ENCODE data around the gene FDX2.

The FDX2 gene

GRCh38 chr19:10361569-10362011 is 45.8 kb upstream of the FDX2 start:
- ATAC-seq (ENCODE audit: low read depth) (no peak), DNase-seq (ENCODE audit: low spot score) (no peak)
- TF ChIP-seq CTCF (IDR thresholded peaks at IDR 0.05; ENCODE audit: poor library complexity, severe bottlenecking), result no peak
- Histone ChIP-seq H3K9me3 (ENCODE audit: severe bottlenecking) (no peaks in the 10 kb centered on the region), H3K4me1 (ENCODE audit: insufficient read depth, poor library complexity, severe bottlenecking) (no peaks in the 10 kb centered on the region), H3K27ac (ENCODE audit: poor library complexity, severe bottlenecking) (no peak overlapping the region), H3K36me3 (ENCODE audit: low read depth) (peaks cover 21% of the 10 kb centered on the region), H3K27me3 (ENCODE audit: insufficient read depth, poor library complexity, severe bottlenecking) (no peaks in the 10 kb centered on the region), H3K4me3 (ENCODE audit: severe bottlenecking) (no peak overlapping the region)

- no peak for TF ChIP-seq CTCF (IDR thresholded peaks at IDR 0.05; ENCODE audit: poor library complexity, severe bottlenecking)
- Histone ChIP-seq H3K9me3 (ENCODE audit: severe bottlenecking) (no peaks in the 10 kb centered on the region), H3K36me3 (ENCODE audit: low read depth) (peaks cover 45% of the 10 kb centered on the region), H3K27me3 (ENCODE audit: insufficient read depth, poor library complexity, severe bottlenecking) (no peaks in the 10 kb centered on the region), H3K27ac (ENCODE audit: poor library complexity, severe bottlenecking) (no peak overlapping the region), H3K4me3 (ENCODE audit: severe bottlenecking) (no peak overlapping the region), H3K4me1 (ENCODE audit: insufficient read depth, poor library complexity, severe bottlenecking) (no peaks in the 10 kb centered on the region)
- no peak for DNase-seq (ENCODE audit: low spot score)
- ATAC-seq (ENCODE audit: low read depth), result no peak
Measured at GRCh38 chr19:10356431-10356830, 40.6 kb upstream of the FDX2 start.

GRCh38 chr19:10353793-10354391 is 38.1 kb upstream of the FDX2 start:
- Histone ChIP-seq H3K27ac (ENCODE audit: poor library complexity, severe bottlenecking) (no peak overlapping the region), H3K9me3 (ENCODE audit: severe bottlenecking) (no peaks in the 10 kb centered on the region), H3K4me3 (ENCODE audit: severe bottlenecking) (no peak overlapping the region), H3K36me3 (ENCODE audit: low read depth) (peaks cover 46% of the 10 kb centered on the region), H3K4me1 (ENCODE audit: insufficient read depth, poor library complexity, severe bottlenecking) (no peaks in the 10 kb centered on the region), H3K27me3 (ENCODE audit: insufficient read depth, poor library complexity, severe bottlenecking) (no peaks in the 10 kb centered on the region)
- no peak for TF ChIP-seq CTCF (IDR thresholded peaks at IDR 0.05; ENCODE audit: poor library complexity, severe bottlenecking)
- peak; percentile 67 for DNase-seq (ENCODE audit: low spot score)
- peak; percentile 33; the same call in 1 of the 3 replicates for ATAC-seq (ENCODE audit: low read depth)

GRCh38 chr19:10352764-10353671 is 37.2 kb upstream of the FDX2 start:
- no peak for ATAC-seq (ENCODE audit: low read depth)
- TF ChIP-seq CTCF (IDR thresholded peaks at IDR 0.05; ENCODE audit: poor library complexity, severe bottlenecking), result no peak
- H3K4me3 ChIP-seq (ENCODE audit: severe bottlenecking), result no peak overlapping the region
- no peaks in the 10 kb centered on the region for H3K4me1 ChIP-seq (ENCODE audit: insufficient read depth, poor library complexity, severe bottlenecking)
- peak; percentile 68 for DNase-seq (ENCODE audit: low spot score)
- no peak overlapping the region for H3K27ac ChIP-seq (ENCODE audit: poor library complexity, severe bottlenecking)
- H3K36me3 ChIP-seq (ENCODE audit: low read depth), result peaks cover 46% of the 10 kb centered on the region
- no peaks in the 10 kb centered on the region for H3K27me3 ChIP-seq (ENCODE audit: insufficient read depth, poor library complexity, severe bottlenecking)
- no peaks in the 10 kb centered on the region for H3K9me3 ChIP-seq (ENCODE audit: severe bottlenecking)
